Right ventricle myocardium inferior (tissue), 1 donor: ENCODE measurements around the gene ZNF490. TPM values are rescaled to one million over a fixed set of nuclear protein-coding genes. Genes with fewer than 3 reads are reported as not detected.
"Not testable (repeated sequence)": the region's sequence is repeated elsewhere in the genome, so short reads cannot be mapped to it uniquely, and the experiment has no call there.

Experiments used
- ATAC-seq: fragments of 200-7000 bp; cut with Tn5 transposase; one replicate; pipeline ENCODE4 v1.9.1; 2020; ENCODE audit warnings: mild to moderate bottlenecking, moderate library complexity
- DNase-seq: peaks from one replicate; pipeline ENCODE4 v3.0.0; 2021; ENCODE audit errors: missing footprints
- intact Hi-C: fragments of 100-400 bp; cut with DNase I; formaldehyde crosslinking; loops from one replicate; pipeline ENCODE4 v1.11.0; 2022
- long read RNA-seq: library from polyadenylated mRNA; unstranded; transcript quantifications from one replicate; pipeline ENCODE4 v2.0.0, GENCODE V29; 2021
- total RNA-seq: library from RNA; stranded (reverse); fragmentation: NEBNext Ultra II Directional; extraction: Animal tissue kit (Norgen Biotek cat#: 25700); gene quantifications from one replicate; pipeline ENCODE4 v1.2.1, GENCODE V29; 2021
- donor health status: DM: no; HTN: yes; CAD: no; lungs with severe emphysema.

The ZNF490 gene
- total RNA-seq = 5.1 TPM
- long read RNA-seq = 0 reads

DNA sequence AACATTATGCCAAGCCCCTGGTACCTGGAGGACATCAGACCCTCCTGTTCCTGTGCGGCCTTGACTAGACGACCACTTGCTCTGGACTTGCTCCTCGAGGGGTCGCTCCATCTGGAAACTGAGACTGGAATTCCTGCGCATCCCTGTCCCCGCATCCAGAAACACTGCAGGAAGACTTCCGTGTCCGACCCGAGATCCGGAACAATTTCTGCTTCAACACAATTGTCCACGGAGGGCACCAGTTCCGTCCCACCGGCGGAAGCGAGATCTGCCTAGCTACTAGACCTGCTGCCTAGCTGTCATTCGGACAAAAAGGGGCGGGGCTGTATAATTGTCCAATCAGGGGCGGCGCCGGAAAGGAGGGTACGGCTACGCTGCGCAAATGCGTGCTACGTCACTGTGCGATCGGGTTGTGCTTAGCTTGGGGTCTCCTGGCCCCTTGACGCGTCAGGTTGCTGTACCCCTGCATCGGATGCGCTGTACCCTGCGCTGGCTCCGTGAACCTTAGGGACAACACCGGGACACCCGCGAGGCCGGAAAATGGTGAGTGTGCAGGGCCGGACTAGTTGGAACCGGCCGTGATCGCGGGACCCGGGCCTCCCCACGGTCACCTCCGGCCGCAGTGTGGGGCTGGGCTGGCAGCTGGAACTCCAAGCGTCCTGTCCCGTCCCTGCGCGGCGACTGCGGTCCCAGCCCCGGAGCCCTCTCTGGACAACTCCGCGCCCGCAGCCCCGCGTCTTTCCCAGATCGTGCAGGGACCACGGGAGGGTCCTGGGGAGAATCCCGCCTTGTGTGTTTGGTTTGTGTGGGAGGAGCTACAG lies at the start of gene ZNF490, which contains the start of gene ZNF791:
TSS of gene ZNF490 (minus strand) at position 274 of the 821 bp plus-strand sequence. CDS start at position 141, 133 bp downstream.
TSS of gene ZNF791 (plus strand) at position 381 of the 821 bp plus-strand sequence. CDS start at position 541, 160 bp downstream.
- peak; percentile 99 for ATAC-seq
- intact Hi-C loops = loop anchor here (10.0 kb wide), 1 partner anchor 846 kb away; the partner anchor contains the start of gene ZNF441
- DNase-seq = peak; percentile 99

GRCh38 chr19:12657966-12658365 lies 47.4 kb upstream of the ZNF490 start:
- no peak for ATAC-seq
- intact Hi-C loops = no loop called here
- DNase-seq = peak; percentile 15

DNA sequence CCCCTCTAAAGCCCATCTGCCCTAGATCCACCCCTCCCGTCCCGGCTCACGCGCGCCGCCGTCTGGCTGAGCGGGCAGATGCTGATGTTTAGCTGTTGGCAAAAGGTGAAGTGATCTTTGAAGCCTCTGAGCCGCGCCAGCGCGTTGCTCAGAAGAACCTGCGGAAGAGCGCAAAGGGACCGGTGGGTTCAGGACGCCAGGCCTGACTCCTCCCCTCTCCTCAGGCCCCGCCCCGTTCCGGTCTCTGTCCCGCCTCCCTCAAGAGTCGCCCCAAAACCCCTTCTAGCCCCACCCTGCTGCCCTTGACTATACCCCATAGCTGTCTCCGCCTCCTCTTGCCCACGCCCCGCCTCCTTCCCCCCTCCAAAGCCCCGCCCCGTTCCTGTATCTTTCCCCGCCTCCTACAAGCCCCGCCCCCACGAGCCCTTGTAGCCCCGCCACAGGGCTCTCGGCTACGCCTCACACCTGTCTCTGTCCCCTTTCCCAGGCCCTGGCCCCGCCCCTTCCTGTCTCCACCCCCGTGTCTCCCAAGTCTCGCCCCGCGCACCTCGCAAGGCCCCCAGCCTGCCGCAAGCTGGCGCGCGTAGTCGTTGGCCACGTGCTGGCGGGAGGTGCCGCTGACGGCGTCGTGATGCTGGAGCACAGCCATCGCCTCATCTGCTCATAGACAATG lies 46.4 kb upstream of the ZNF490 start:
- no peak for ATAC-seq
- intact Hi-C loops = no loop called here
- peak; percentile 37 for DNase-seq

GRCh38 chr19:12655546-12655945 lies 44.9 kb upstream of the ZNF490 start:
- DNase-seq = no peak
- intact Hi-C loops = no loop called here
- no peak for ATAC-seq

DNA sequence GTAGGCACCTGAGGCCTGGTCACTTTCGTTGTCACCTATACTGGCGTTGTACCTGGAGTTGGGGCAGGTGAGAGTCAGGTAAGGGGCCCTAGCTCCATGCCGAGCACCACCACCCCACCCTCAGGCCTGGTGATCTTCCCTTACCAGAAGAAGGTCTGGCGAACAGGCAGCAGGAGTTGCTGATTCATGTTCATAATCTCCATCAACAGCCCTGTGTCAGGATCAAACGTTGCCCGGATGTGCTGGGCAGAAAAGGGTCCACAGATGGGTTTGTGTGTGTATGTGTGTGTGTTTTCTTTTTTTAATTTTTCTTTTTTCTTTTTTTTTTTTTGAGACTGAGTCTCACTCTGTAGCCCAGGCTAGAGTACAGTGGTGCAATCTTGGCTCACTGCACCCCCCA lies 41.6 kb upstream of the ZNF490 start:
- intact Hi-C loops = no loop called here
- no peak for ATAC-seq
- DNase-seq = no peak

GRCh38 chr19:12649941-12650340 lies 39.3 kb upstream of the ZNF490 start:
- intact Hi-C loops = no loop called here
- DNase-seq (no peak), ATAC-seq (no peak)

GRCh38 chr19:12648088-12648487 lies 37.5 kb upstream of the ZNF490 start:
- peak; percentile 30 for ATAC-seq
- intact Hi-C loops = no loop called here
- no peak for DNase-seq

DNA sequence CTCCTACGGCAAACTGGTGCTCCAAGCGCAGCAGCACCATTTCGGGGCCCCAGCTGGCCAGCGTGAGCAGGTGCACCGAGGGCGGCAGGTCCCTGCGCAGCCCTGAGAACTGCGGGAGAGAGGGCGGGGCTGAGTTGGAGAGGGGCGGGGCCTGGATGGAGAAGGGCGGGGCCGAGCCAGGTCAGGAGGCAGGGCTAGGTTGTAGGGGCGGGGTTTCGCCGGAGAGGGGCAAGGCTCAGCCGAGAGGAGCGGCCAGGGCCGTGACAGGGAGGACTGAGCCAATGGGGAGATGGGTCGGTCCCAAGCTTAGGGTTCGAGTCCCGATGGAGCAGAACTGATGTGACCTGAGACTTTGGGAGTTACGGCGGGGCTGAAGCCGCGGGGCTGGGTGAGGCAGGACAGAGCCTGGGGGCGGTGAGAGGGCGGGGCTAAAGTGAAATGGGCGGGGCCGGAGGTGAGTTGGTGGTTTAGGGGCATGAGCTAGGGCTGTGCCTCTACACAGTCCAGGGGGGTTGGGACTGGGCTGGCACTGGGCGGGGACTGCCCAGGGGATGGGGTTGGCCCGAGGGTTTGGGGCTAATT lies 37.0 kb upstream of the ZNF490 start:
- ATAC-seq (peak; percentile 86), DNase-seq (no peak)
- intact Hi-C loops = no loop called here

- ATAC-seq (no peak), DNase-seq (no peak)
- intact Hi-C loops = no loop called here
Measured at GRCh38 chr19:12647047-12647446, 36.4 kb upstream of the ZNF490 start.

- DNase-seq (no peak), ATAC-seq (no peak)
- intact Hi-C loops = no loop called here
Measured at GRCh38 chr19:12646551-12646950, 35.9 kb upstream of the ZNF490 start.

- ATAC-seq, DNase-seq, intact Hi-C loops: not testable (repeated sequence)
Measured at GRCh38 chr19:12643716-12644115, 33.1 kb upstream of the ZNF490 start.

- intact Hi-C loops = no loop called here
- DNase-seq = no peak
- no peak for ATAC-seq
Measured at GRCh38 chr19:12642506-12642905, 31.9 kb upstream of the ZNF490 start.

DNA sequence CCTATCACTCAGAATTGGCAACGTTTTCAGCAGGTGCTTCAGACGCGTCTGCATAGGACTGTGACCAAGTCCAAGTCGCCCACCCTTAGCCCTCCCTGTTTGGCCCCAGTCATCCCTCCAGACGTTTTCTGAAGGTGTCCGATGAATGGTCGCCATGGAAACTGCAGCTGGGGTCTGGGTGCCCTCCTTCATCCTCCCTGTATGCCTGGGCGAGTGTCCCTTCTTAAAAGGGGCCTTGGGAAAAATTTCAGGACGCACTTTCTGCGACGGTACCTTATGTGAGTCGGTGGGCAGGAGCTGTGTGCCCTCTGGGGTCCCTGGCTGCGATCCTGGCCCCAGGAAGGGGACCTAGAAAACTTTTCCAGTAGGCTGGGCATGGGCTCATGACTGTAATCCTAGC lies 30.8 kb upstream of the ZNF490 start:
- intact Hi-C loops = no loop called here
- DNase-seq (no peak), ATAC-seq (no peak)

- intact Hi-C loops = no loop called here
- DNase-seq (peak; percentile 93), ATAC-seq (peak; percentile 86)
Measured at GRCh38 chr19:12639901-12640613, 29.4 kb upstream of the ZNF490 start.

- no peak for DNase-seq
- intact Hi-C loops = no loop called here
- no peak for ATAC-seq
Measured at GRCh38 chr19:12638611-12639182, 28.1 kb upstream of the ZNF490 start.

GRCh38 chr19:12636631-12637030 lies 26.0 kb upstream of the ZNF490 start:
- DNase-seq (no peak), ATAC-seq (no peak)
- intact Hi-C loops = no loop called here

- DNase-seq (no peak), ATAC-seq (no peak)
- intact Hi-C loops = no loop called here
Measured at GRCh38 chr19:12629215-12629614, 18.6 kb upstream of the ZNF490 start.
